Jurkat, Clone E6-1 (cell line): ENCODE measurements around the gene RAB6B.

Source experiments
- DNase-seq: peaks from one replicate; pipeline ENCODE4 v3.0.0-alpha.2; 2011; ENCODE audit warnings: low read depth, low spot score
- H3K4me3 ChIP-seq: 2 replicates; pipeline ENCODE4 v1.5.1; 2011; ENCODE audit warnings: mild to moderate bottlenecking, low read length, control low read depth, moderate library complexity

Gene RAB6B

DNA sequence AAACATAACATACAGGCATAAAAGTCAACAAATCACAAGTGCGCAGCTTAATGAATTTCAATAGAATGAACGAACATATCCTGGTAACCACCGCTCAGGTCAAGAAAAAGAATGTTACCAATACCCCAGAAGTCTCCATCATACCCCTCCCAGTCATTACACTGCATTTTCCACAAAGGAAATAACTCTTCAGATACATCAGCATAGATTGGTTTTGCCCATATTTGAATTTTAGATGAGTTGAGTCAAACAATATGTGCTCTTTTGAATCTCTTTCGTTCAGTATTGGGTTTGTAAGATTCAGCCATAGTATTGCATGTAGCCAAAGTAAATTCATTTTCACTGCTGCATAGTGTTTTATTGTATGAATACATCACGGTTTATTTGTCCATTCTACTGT is 6.2 kb upstream of the RAB6B start:
- no peak overlapping the region for H3K4me3 ChIP-seq
- DNase-seq = no peak

DNA sequence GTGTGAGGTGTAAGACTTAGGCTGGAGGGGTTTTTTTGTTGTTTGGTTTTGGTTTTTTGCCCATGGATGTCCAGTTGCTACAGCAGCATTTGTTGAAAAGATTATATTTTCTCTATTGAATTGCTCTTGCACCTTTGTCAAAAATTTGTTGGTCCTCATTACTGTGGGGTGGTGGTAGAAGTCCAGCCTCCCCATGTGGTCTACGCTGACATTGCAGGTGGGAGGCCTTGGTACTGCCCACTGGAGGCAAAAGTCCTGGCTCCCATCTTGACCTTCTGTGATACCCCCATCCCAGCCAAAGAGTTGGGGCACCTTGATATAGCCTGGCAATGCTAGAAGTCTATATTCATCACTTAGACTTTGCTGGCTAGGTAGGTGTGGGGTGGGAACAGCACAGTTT is 5.4 kb upstream of the RAB6B start:
- DNase-seq = no peak
- H3K4me3 ChIP-seq = no peak overlapping the region

DNA sequence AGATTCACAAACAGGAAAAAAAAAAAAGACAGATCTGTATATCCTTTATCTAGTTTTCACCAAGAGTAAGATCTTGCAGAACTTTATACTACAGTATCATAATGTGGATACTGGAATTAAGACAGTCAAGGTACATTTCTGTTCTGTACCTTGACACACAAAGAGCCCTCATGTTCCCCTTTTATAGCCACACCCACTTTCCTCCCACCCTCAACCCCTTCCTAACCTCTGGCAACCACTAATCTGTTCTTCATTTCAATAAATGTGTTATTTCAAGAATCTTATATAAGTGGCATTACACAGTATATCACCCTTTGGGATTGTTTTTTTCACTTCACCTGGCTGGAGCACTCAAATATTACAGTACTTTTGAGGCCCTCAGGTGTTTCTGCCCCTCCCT is 3.6 kb upstream of the RAB6B start:
- no peak overlapping the region for H3K4me3 ChIP-seq
- no peak for DNase-seq

DNA sequence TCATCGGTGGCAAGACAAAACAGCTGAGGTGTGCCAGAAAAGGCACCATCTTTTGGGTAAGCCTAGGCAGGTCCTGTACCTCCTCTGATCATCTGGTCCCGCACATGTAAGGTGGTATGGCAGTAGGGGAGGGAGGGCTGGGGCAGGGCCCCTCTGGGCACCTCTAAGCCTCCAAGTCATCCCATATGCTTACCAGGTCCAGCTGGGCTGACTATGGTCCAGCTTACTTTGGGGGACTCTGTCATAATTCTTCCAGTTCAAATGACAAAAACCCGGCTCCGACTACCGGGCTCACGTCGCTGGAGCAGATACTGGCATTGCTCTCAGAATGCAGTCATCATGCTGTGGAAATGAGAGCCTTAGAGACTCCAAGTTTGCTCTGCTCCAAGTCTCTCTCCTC is 1.9 kb upstream of the RAB6B start:
- no peak overlapping the region for H3K4me3 ChIP-seq
- no peak for DNase-seq

DNA sequence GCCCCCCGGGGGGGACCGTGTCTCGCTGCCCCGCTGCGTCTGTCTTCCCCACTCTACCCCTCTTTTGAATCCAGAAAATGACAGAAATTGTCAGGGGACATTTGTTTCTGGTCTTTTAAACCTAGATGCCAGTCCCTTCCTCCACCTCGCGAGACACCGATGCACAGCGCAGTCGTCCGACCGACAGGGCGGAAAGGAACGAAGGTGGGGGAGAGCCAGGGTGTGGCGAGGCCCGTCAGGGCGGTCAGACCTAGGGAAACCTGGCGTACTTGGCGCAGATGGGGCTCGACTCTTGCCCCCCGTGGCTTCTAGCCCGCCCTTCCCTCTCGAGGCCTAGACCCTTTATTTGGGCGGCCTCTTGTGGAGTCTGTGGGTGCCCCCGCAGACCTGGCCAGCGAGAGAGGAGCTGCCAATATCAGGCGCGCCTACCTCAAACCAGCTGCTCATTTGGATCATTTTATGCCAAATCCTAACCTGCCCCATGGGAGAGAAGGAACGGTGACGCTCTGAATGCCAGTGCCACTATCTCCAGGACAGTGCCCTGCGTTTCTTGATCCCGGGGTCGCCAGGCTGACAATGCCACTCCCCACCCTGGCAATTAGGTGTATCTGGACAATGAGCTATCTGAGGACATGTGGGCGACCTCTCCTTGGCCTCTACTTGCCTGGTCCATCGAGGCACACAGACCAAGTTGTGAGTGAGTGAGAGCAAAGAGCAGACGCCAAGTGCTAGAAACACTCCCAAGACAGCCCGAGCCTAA is 500 bp upstream of the RAB6B start:
- no peak for DNase-seq
- peak overlapping the region; percentile 36 for H3K4me3 ChIP-seq

DNA sequence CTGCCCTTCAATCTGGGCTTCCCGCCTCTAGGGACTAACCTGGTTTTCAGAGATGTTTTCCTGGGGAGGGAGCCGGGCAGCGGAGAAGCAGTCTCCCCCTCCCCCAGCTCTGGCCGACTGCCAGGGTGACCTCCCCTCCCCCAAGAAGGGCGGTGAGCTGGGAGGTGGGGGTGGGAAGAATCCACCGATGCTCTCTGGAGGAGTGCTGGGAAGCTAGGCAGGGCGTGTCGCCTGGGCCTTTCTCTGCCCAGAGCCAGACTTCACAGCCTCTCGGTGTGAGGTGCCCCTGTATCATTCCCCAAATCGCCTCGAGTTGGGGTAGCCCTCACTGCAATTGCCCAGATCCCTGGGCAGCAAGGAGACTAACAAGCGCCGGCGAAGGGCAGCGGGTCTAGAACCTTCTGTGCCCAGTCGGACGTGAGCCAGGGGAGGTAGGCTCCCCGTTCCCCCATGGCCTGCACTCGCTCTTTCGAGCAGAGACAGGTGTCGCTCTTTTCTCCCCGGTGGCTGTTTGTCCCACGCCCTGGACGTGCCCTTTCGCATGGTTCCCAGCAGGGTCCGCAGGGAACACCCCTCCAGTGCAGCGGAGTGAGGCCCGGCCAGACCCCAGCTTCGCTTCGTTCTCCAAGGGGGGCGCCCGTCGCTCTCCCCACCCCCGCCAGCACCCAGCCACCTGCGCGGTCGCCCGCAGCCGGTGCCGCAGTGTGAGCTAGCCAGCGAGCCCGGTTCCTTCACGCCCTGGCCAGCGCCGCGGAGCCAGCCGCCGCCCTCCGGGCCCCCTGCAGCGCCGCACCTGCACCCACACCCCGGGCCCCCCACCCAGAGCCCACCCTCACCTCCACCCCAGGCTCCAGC is 1.1 kb downstream of the RAB6B start:
- no peak for DNase-seq
- H3K4me3 ChIP-seq = no peak overlapping the region

DNA sequence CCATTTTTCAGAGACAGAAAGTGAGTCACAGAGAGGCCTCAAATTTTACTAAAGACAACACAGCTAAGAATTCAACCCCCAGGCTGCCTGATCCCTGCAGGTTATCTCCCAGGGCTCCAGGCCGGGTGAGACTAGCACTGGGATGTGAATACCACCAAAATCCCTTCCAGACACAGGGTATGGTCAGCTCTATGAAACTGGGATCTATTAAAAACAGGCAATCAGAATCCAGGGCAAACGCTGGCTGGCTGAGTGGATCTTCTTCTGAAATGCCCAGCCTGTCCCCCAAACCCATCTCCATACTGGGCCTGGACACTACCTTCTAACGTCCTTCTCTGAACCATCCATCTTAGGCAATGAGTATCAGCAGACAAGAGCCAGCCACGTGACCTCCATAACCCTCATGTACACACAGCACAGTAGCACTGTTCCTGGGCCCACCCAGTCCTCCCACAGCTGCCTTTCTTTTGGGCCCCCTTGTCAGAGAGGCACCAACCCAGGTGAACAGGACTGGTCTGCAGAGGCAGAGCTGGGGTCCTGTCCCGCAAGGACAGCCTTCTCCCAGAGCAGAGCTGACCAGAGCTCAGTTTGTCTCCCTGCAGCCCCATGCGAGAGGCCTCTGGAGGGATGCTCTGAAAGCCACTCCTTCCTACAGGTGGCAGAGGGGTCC is 1.9 kb downstream of the RAB6B start:
- DNase-seq = no peak
- no peak overlapping the region for H3K4me3 ChIP-seq

DNA sequence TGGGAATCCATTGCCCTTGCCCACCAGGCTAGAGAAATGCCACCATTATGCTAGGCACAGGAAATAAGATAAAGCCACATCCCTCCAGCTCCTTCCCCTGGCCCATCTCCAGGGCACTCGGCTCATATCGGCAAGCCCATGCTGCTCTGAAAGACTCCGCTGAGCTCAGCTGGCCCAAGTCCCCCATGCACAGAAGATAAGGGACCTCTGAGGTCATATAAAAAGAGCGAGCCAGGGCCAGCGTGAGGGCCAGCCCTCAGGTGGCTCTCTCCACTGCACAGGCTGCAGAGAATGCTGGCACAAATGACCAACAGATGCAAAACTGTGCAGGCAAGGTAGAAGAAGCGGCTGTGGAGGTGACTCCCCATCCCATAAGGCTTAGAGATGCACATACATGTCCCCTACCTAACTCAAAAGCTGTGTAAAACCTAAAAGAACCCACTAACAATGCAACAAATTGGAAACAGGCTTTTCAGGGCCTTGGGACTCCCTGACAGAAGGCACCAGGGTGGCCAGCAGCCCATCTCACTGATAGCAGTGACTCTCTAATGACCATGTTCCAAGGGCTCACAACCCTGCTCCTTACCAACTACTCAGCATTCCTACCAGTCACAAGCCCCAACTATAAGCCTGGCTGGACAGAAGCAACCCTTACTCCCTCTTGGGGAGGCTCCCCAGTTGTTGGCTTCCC is 3.0 kb downstream of the RAB6B start:
- DNase-seq = no peak
- H3K4me3 ChIP-seq = no peak overlapping the region

DNA sequence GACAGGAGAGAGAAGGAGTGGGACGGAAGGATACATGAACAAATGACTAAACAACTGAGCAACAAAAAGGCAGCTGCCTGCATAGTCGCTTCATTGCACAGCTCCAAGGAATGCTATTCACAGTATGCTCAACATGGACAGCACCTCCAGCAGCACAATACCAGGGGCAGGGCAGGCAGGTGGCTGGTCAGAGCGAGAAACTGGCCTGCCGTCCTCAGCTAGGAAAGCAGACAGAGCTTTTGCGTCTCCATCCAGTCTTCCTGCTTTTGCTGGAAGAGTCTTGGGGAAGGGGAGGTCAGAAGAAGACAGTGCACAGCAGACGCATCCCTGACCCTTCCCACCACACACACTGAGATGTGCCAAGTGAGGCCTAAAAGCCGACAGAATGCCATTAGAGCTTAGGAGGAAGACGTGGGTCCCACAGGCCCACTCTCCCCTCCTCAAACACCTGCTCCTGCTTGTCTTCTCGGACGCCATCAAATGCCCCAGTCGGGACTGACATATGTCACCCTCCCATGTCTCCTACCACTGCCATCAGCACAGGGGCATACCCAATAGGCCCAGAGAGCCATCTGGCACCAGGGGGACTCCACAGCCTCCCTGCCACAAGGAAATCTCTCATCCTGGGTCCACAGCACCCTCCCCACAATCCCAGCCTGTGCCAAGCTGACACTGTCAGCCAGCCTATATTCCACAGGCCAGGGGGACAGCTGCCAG is 3.9 kb downstream of the RAB6B start:
- H3K4me3 ChIP-seq = no peak overlapping the region
- DNase-seq = no peak

DNA sequence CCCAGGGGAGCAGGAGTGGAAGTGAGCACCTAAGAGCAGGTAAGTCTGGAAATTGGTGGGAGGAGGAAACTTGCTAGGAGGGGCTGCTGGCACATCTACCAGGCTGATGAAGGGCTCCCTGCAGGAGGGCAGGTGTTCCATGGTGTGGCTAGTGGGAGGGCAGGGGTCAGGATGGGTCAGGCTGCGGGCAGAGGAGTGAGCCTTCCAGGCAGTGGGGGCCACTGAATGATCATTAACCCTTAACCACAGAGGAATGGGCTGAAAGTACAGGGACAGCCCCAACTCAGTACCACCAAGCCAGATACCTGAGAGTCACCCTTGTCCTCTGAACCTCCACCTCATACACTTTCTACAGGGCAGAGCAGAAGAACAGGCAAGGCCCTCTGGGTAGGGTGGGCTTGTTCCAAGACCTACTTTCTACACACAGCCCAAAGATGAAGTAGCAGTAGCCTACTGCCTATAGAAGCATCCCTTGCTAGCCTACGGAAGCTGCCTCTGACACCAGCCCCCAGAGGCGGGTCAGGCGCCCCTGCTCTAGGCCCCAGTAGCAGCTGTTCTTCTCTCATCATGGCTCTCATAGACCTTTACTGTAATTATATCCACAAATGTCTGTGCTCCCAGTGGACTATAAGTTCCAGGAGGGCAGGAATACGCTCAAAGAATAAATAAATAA is 4.6 kb downstream of the RAB6B start:
- no peak for DNase-seq
- H3K4me3 ChIP-seq = no peak overlapping the region

DNA sequence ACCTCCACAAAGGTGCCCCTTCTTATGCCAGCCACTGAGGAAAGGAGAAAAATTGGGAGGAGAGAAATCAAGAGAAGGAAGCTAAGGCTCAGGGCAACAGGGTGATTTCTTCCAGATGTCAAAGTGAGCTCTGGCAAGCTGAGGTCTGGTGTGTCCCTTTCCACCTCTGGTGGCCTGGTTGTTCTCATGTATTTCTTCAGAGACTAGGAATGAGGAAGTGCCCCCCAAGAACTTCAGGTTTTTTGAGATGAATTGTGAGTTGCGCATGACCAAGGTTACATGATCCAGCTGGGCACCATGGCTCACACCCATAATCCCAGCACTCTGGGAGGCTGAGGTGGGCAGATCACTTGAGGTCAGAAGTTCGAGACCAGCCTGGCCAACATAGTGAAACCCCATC is 5.6 kb downstream of the RAB6B start:
- no peak for DNase-seq
- no peak overlapping the region for H3K4me3 ChIP-seq

DNA sequence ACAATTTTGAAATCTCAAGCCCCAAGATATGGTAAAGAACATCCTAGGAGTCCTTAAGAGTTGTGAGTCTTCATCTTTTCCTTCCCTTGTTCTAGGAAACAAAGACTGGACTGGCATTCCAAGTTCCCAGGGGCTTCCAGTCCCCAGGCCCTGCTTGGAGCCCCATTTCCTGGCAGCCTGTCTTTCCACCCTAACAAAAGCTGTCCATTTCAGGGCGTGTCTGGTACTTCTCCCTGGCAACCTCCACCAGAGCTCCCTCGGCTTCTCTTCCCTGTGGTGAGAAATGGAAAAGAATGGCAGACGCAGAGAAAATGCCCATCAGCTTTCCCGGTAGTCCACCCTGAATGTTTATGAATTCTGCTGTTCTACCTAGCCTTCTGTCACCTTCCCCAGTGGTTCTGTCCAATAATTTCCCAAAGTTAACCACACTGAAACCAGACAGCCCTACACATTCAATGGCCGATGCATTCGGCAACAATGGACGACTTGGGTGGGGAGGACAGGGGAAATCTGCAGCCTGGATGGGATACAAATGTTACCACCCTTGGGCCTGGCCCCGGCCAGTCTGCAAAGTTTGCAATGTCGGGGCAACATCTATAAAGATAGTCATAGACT is 6.8 kb downstream of the RAB6B start:
- DNase-seq = no peak
- no peak overlapping the region for H3K4me3 ChIP-seq

DNA sequence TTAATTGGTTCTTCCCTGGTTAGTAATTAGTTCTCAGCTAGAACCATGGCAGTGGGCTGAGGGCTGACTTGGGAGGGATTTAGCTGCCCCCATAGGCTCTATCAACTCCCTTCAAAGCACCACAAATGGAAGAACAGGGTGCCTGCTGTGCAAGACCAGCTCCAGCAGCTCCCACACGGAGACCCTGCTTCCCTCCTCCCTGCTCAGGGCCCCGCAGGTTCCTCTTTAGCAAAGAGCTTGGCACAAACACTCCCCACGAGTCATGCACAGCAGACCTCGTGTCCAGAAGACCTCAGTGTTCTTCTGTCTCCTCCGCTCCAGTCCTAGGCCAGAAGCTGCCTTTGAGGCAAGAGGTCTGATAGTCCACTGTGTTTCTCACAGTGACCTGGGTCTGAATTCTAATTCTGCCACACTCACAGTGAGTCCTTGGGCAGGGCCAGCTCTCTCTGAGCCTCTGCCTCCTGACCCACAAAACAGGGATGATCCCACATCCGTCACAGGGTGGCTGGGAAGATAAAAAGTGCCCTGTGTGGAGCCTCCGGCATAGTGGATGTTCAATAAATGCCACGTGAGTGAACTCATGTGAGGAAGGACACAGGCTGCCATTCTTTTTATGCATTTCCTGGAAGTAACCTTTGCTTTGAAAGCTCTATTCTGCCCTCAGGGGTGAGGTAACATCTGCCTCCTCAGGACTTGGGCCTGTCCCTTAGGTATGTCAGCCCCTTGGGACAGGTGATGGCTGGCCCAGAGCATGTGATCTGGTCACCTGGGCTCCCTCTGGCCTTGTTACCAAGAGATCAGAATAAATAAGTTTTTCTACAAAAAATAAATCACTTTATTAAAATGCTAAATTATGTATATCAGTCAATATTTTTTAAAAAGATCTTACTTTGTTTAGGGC is 7.6 kb downstream of the RAB6B start:
- no peak overlapping the region for H3K4me3 ChIP-seq
- DNase-seq = no peak

DNA sequence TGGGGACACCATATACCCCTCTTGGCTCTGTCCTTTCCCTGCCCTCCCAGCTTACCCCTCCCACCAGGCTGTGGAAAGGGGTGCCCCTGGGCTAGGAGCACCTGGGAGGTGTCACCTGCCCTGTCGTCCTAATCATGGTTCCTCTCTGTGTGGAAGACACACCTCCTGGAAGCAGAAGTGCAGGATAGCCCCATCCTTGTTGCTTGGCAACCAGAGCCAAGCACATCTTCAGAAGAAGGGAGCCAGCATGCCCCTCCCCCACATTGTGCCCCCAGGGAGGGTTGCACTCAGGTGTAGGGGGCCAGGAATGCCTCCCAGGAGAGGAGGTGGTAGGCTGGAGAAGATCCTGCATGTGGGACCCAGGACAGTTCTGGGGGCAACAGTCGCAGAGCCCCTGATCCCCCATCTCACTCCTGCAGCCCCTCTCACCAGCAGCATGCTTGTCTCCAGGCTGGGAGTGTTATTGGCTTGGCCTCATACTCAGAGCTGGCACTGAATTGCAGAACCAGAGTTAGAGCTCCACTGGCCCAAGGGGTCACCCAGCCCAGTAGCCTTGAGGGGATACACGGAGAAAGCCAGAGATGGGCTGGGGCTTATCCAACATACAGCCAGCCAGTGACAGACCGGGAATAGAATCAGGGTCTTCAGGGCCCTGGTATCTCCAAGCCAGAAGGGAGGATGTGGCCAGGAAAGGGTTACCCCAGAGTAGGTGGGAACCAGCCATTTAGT is 8.4 kb downstream of the RAB6B start:
- no peak for DNase-seq
- H3K4me3 ChIP-seq = no peak overlapping the region

DNA sequence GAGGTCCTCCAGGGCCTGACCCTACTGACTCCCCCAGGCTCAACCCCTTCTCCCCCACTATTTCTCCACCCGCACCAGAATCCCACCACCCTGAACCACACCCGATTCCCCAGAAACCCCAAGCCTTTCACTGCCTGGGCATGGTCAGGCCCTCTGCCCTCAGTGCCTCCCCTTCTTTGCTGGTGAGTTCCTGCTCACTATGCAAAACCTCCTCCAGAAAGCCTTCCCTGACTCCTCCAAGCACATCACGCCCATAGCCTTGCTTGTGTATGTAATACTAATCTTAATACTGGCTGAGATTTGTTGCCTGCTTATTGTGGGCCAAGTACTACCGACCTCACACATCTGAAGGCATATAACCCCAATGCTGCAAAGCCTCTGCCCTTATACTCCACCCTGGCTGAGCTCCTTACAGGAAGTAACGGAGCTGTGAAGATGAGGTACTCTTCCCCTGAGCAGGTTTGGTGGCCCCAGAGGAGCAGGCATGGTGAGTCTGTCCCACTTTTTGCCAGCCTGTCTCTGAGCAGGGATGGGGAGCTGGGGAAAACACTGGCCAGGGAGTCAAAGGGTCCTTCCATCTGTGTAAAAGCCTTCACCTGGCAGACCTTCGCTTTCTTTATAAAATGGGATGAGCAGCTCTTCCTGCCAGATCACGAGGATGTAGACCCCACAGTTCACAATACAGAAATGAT is 9.5 kb downstream of the RAB6B start:
- H3K4me3 ChIP-seq = no peak overlapping the region
- no peak for DNase-seq
